H1 (cell line): ENCODE results near the gene EWSR1. TPM values are rescaled to one million over a fixed set of nuclear protein-coding genes. Genes with fewer than 3 reads are reported as not detected.

ENCODE experiments used
- CTCF ChIA-PET: fragments of 300-600 bp; sonication (Branson Sonifier 250); formaldehyde crosslinking; loops from one replicate; lab custom pipeline; 2021; ENCODE audit not compliant: partially characterized antibody; lab: Charles Lee
- POLR2A ChIA-PET: fragments of 300-600 bp; sonication (Branson Sonifier 250); formaldehyde crosslinking; loops from one replicate; lab custom pipeline; 2021; ENCODE audit warnings: inconsistent platforms; ENCODE audit not compliant: partially characterized antibody; lab: Charles Lee
- DNase-seq, 2 experiments: peaks; one replicate each; pipeline versions ENCODE4 v3.0.0 to v3.0.0-alpha.2; 2010 to 2022; ENCODE audit warnings: low spot score in 2 of 2, low read depth in 1 of 2, mixed read lengths in 1 of 2
- FAIRE-seq: peaks from 2 replicates; lab custom pipeline; 2011; peaks lifted over from hg19 to GRCh38; lab: Jason Lieb, UNC
- H2AFZ ChIP-seq: 2 replicates; pipeline ENCODE4 v1.8.1; 2012; ENCODE audit warnings: low read length, inconsistent platforms
- H2AK5ac ChIP-seq: 2 replicates; pipeline ENCODE4 v1.6.1; 2013; ENCODE audit warnings: low read depth, low read length
- H2BK120ac ChIP-seq: replicated peaks from 2 replicates; pipeline ENCODE3; 2013; ENCODE audit warnings: low read depth, low read length, inconsistent platforms
- H2BK12ac ChIP-seq: 2 replicates; pipeline ENCODE4 v1.6.1; 2013; ENCODE audit warnings: low read depth, low read length
- H2BK15ac ChIP-seq: 2 replicates; pipeline ENCODE4 v1.6.1; 2013; ENCODE audit warnings: low read length
- H2BK20ac ChIP-seq: 2 replicates; pipeline ENCODE4 v1.6.1; 2013; ENCODE audit warnings: low read length
- H2BK5ac ChIP-seq: 2 replicates; pipeline ENCODE4 v1.6.1; 2013; ENCODE audit warnings: low read depth, low read length
- H3K14ac ChIP-seq: 2 replicates; pipeline ENCODE4 v1.6.1; 2013; ENCODE audit warnings: inconsistent platforms; ENCODE audit not compliant: insufficient read length
- H3K18ac ChIP-seq: 2 replicates; pipeline ENCODE4 v1.6.1; 2013; ENCODE audit warnings: low read length; ENCODE audit errors: extremely low read depth
- H3K23ac ChIP-seq: 2 replicates; pipeline ENCODE4 v1.6.1; 2013; ENCODE audit warnings: inconsistent platforms; ENCODE audit not compliant: insufficient read length
- H3K23me2 ChIP-seq: 2 replicates; pipeline ENCODE4 v1.6.1; 2013; ENCODE audit warnings: low read depth, low read length
- H3K27ac ChIP-seq: 2 replicates; pipeline ENCODE4 v1.6.1; 2011; ENCODE audit warnings: low read depth, low read length, inconsistent platforms
- H3K27me3 ChIP-seq, 4 experiments: replicated peaks in 1 of 4; 1 replicate in 1 of 4; 2 replicates in 3 of 4; pipeline versions ENCODE4 v1.6.1 to v1.8.1; 2011 to 2013; ENCODE audit warnings: low read length in 3 of 4, mild to moderate bottlenecking in 3 of 4, inconsistent platforms in 2 of 4, mixed read lengths in 2 of 4, moderate library complexity in 1 of 4; ENCODE audit not compliant: control insufficient read depth in 3 of 4, insufficient read depth in 3 of 4; ENCODE audit errors: extremely low read depth in 1 of 4
- H3K36me3 ChIP-seq, 4 experiments: 2 replicates each; pipeline versions ENCODE4 v1.6.1 to v1.8.1; 2011 to 2013; ENCODE audit warnings: mild to moderate bottlenecking in 4 of 4, low read length in 3 of 4, moderate library complexity in 2 of 4, control low read depth in 1 of 4, inconsistent platforms in 1 of 4; ENCODE audit not compliant: insufficient read depth in 4 of 4, control insufficient read depth in 2 of 4
- H3K4ac ChIP-seq: replicated peaks from 2 replicates; pipeline ENCODE3; 2013; ENCODE audit warnings: low read length, low read depth, mixed read lengths, inconsistent platforms; ENCODE audit not compliant: insufficient read length
- H3K4me1 ChIP-seq, 4 experiments: replicated peaks in 1 of 4; 1 replicate in 1 of 4; 2 replicates in 3 of 4; pipeline versions ENCODE4 v1.6.1 to v1.8.1; 2011 to 2013; ENCODE audit warnings: low read length in 3 of 4, inconsistent platforms in 2 of 4, mixed read lengths in 1 of 4; ENCODE audit not compliant: insufficient read depth in 4 of 4, control insufficient read depth in 3 of 4
- H3K4me2 ChIP-seq, 2 experiments: 2 replicates each; pipeline versions ENCODE4 v1.6.1 to v1.8.1; 2011 to 2013; ENCODE audit warnings: low read depth in 2 of 2, low read length in 2 of 2, control low read depth in 1 of 2, inconsistent platforms in 1 of 2, mild to moderate bottlenecking in 1 of 2; ENCODE audit not compliant: insufficient read depth in 1 of 2
- H3K4me3 ChIP-seq, 4 experiments: fragments of 200-600, 300-600 bp in 1 of 4; sonication (generic), shearing (Covaris generic), sonication (Bioruptor Twin) in 1 of 4; 2 replicates each; pipeline versions ENCODE4 v1.5.1 to v1.8.1; 2011 to 2016; ENCODE audit warnings: low read length in 4 of 4, low read depth in 3 of 4, control low read depth in 2 of 4, inconsistent platforms in 2 of 4, mild to moderate bottlenecking in 2 of 4, mixed read lengths in 1 of 4, moderate library complexity in 1 of 4; ENCODE audit not compliant: insufficient read depth in 2 of 4; ENCODE audit errors: extremely low read depth in 1 of 4
- H3K56ac ChIP-seq: replicated peaks from 2 replicates; pipeline ENCODE3; 2013; ENCODE audit warnings: low read depth, mild to moderate bottlenecking, mixed read lengths, low read length, inconsistent platforms; ENCODE audit not compliant: insufficient read length
- H3K79me1 ChIP-seq: 2 replicates; pipeline ENCODE4 v1.6.1; 2013; ENCODE audit warnings: low read depth, low read length, control low read depth
- H3K79me2 ChIP-seq, 2 experiments: 2 replicates each; pipeline versions ENCODE4 v1.6.1 to v1.8.1; 2012 to 2013; ENCODE audit warnings: low read length in 2 of 2, mild to moderate bottlenecking in 2 of 2, inconsistent platforms in 1 of 2; ENCODE audit not compliant: insufficient read depth in 2 of 2, control insufficient read depth in 1 of 2
- H3K9ac ChIP-seq, 4 experiments: replicated peaks in 1 of 4; 1 replicate in 1 of 4; 2 replicates in 3 of 4; pipeline versions ENCODE4 v1.6.1 to v1.8.1; 2011 to 2013; ENCODE audit warnings: low read depth in 3 of 4, low read length in 3 of 4, control low read depth in 2 of 4, mild to moderate bottlenecking in 2 of 4, moderate library complexity in 2 of 4, inconsistent platforms in 1 of 4; ENCODE audit errors: extremely low read depth in 1 of 4
- H3K9me3 ChIP-seq, 2 experiments: 2 replicates each; pipeline versions ENCODE4 v1.6.1 to v1.8.1; 2012 to 2013; ENCODE audit warnings: mild to moderate bottlenecking in 2 of 2, moderate library complexity in 2 of 2, control low read depth in 1 of 2, inconsistent platforms in 1 of 2, low read depth in 1 of 2, low read length in 1 of 2, mixed read lengths in 1 of 2; ENCODE audit not compliant: insufficient read depth in 2 of 2
- H4K20me1 ChIP-seq, 2 experiments: replicated peaks in 1 of 2; 2 replicates each; pipeline versions ENCODE3 to v1.8.1; 2011 to 2013; ENCODE audit warnings: inconsistent platforms in 2 of 2, low read length in 2 of 2, mild to moderate bottlenecking in 1 of 2; ENCODE audit not compliant: insufficient read depth in 2 of 2, control insufficient read depth in 1 of 2
- H4K5ac ChIP-seq: 2 replicates; pipeline ENCODE4 v1.6.1; 2013; ENCODE audit warnings: low read length, low read depth, mixed read lengths, inconsistent platforms; ENCODE audit not compliant: insufficient read length
- H4K8ac ChIP-seq: 2 replicates; pipeline ENCODE4 v1.8.0; 2013; ENCODE audit warnings: mild to moderate bottlenecking, moderate library complexity, low read length, inconsistent platforms; ENCODE audit not compliant: insufficient read depth; ENCODE audit errors: extremely low read depth
- H4K91ac ChIP-seq: replicated peaks from 2 replicates; pipeline ENCODE3; 2013; ENCODE audit warnings: low read length, mixed read lengths, inconsistent platforms; ENCODE audit not compliant: insufficient read length
- ASH2L ChIP-seq: fragments of 200-600, 300-600 bp; sonication (generic); IDR thresholded peaks from one replicate; pipeline ENCODE4 v1.7.1; 2017; ENCODE audit warnings: low read length
- ATF2 ChIP-seq: IDR thresholded peaks from 2 replicates; pipeline ENCODE4 v1.6.1; 2012; ENCODE audit warnings: low read length, inconsistent platforms
- BCL11A ChIP-seq, 2 experiments: IDR thresholded peaks; one replicate each; pipeline ENCODE4 v1.6.1; 2011; ENCODE audit warnings: low read depth in 2 of 2, low read length in 2 of 2, mild to moderate bottlenecking in 2 of 2
- BRCA1 ChIP-seq: IDR thresholded peaks from 2 replicates; pipeline ENCODE4 v1.6.1; 2012; ENCODE audit warnings: low read depth, low read length, improper control_type of control experiment
- CHD2 ChIP-seq: IDR thresholded peaks from 2 replicates; pipeline ENCODE4 v1.6.1; 2012; ENCODE audit warnings: low read length, improper control_type of control experiment
- CREB1 ChIP-seq: IDR thresholded peaks from 2 replicates; pipeline ENCODE4 v1.6.1; 2012; ENCODE audit warnings: inconsistent platforms
- E2F6 ChIP-seq: IDR thresholded peaks from 2 replicates; pipeline ENCODE4 v1.6.1; 2012; ENCODE audit warnings: inconsistent platforms
- EGR1 ChIP-seq: IDR thresholded peaks from 2 replicates; pipeline ENCODE4 v1.6.1; 2011; ENCODE audit warnings: low read depth, low read length, borderline replicate concordance
- POLR2A ChIP-seq, 2 experiments: IDR thresholded peaks; 1 replicate in 1 of 2; 2 replicates in 1 of 2; pipeline ENCODE4 v1.6.1; 2011; ENCODE audit warnings: low read depth in 2 of 2, low read length in 2 of 2, mild to moderate bottlenecking in 2 of 2; ENCODE audit errors: control extremely low read depth in 1 of 2
- TCF12 ChIP-seq: IDR thresholded peaks from 2 replicates; pipeline ENCODE4 v1.6.1; 2011; ENCODE audit warnings: low read depth, mild to moderate bottlenecking, low read length
- YY1 ChIP-seq: IDR thresholded peaks from 2 replicates; pipeline ENCODE4 v1.6.1; 2011; ENCODE audit warnings: low read depth, mild to moderate bottlenecking, low read length
- WGBS, 2 experiments: shearing (Covaris generic) in 1 of 2; methylation state at CpG; one replicate each; pipeline versions ENCODE4 v1.1.6 to v1.1.7; 2013 to 2015; ENCODE audit warnings: low lambda C conversion rate in 2 of 2, mixed read lengths in 2 of 2, inconsistent platforms in 1 of 2, low coverage in 1 of 2, missing lambda C conversion rate in 1 of 2; ENCODE audit not compliant: insufficient replicate concordance in 2 of 2, insufficient coverage in 1 of 2, insufficient read length in 1 of 2; ENCODE audit errors: extremely low coverage in 1 of 2, missing lambda C conversion rate in 1 of 2; 5-methylcytosine and 5-hydroxymethylcytosine counted together
- polyA plus RNA-seq, 7 experiments: library from polyadenylated mRNA; depleted of rRNA in 3 of 7; stranded (reverse) in 5 of 7; unstranded in 2 of 7; fragments of >200 nt in 5 of 7; fragments of 200-250 nt in 2 of 7; gene quantifications; 1 replicate in 5 of 7; 2 replicates in 1 of 7; 4 replicates in 1 of 7; pipeline versions ENCODE4 v1.2.1 to v1.2.3, GENCODE V29; 2011 to 2013; ENCODE audit warnings: missing spikeins in 2 of 7, mixed read lengths in 2 of 7
- total RNA-seq: library from RNA; stranded (reverse); fragmentation: NEBNext Ultra II Directional; extraction: Animal tissue kit (Norgen Biotek cat#: 25700); gene quantifications from 2 replicates; pipeline ENCODE4 v1.2.1, GENCODE V29; 2021

EWSR1 gene
- total and polyA plus RNA-seq, 2 of the 8 experiments (the other 6 are each of a cell fraction or from before 2014, with no cell fraction given): 387 to 930 TPM

- Histone ChIP-seq H2AFZ (no peak overlapping the region), H3K14ac (no peak overlapping the region), H3K56ac (no peak overlapping the region), H3K9ac (no peak overlapping the region), H3K23ac (no peak overlapping the region), H2BK15ac (no peak overlapping the region), H3K4me1 (no peaks in the 10 kb centered on the region), H3K36me3 (peaks cover 36 to 98% (median 71%) of the 10 kb centered on the region in 4 experiments), H3K18ac (no peak overlapping the region), H3K79me1 (peaks cover 2% of the 10 kb centered on the region; the same call in 1 of the 2 replicates), H3K9me3 (no peaks in the 10 kb centered on the region), H4K91ac (no peak overlapping the region), H3K27ac (no peak overlapping the region), H4K5ac (no peak overlapping the region), H3K23me2 (no peaks in the 10 kb centered on the region), H2BK5ac (no peak overlapping the region), H4K8ac (no peak overlapping the region), H3K4me2 (no peak overlapping the region), H2BK12ac (no peak overlapping the region), H2BK20ac (no peak overlapping the region), H2BK120ac (no peak overlapping the region), H4K20me1 (peaks cover 15 to 18% of the 10 kb centered on the region in 2 experiments), H3K4ac (no peak overlapping the region), H3K27me3 (no peaks in the 10 kb centered on the region), H2AK5ac (no peak overlapping the region), H3K79me2 (peaks cover 2 to 58% of the 10 kb centered on the region in 2 experiments; a peak in 2 of 4 replicates), H3K4me3 (no peak overlapping the region)
- FAIRE-seq: no peak
- TF ChIP-seq CREB1 (no peak), CHD2 (no peak), E2F6 (no peak), ATF2 (no peak), EGR1 (no peak), POLR2A (IDR thresholded peaks at IDR 0.05; ENCODE audit: control extremely low read depth in 1 of 2, low read depth in 2 of 2, low read length in 2 of 2) (no peak), ASH2L (no peak), YY1 (no peak), BCL11A (IDR thresholded peaks at IDR 0.05; ENCODE audit: low read depth in 2 of 2, low read length in 2 of 2) (no peak), BRCA1 (no peak), TCF12 (no peak)
- ChIA-PET CTCF (interaction anchor here (0.9 to 1.5 kb wide), 5 partner anchors 9 to 25 kb away, joined by 3 to 6 read pairs (median 4); no protein-coding TSS in a partner anchor), POLR2A (interaction anchor here (1.4 to 20.1 kb wide), 4 partner anchors 9 to 28 kb away, joined by 3 to 436 read pairs (median 7); partner anchors contain the start of genes EWSR1 and RHBDD3)
- DNase-seq: no peak
- WGBS, 2 experiments: 84% methylated on average over 2 of the region's 2 CpGs; no CpG with 5 or more reads in 1 of the 2 experiments
Observed at GRCh38 chr22:29288837-29289236, 20.8 kb downstream of the EWSR1 start.
